ENCODE results near the gene TAF11L4. TPM values are rescaled to one million over a fixed set of nuclear protein-coding genes. Genes with fewer than 3 reads are reported as not detected.
A peak's percentile ranks its signal among the peaks of the same experiment; 100 is the strongest.
"Not testable (repeated sequence)": the region's sequence is repeated elsewhere in the genome, so short reads cannot be mapped to it uniquely, and the experiment has no call there.

Gene TAF11L4
- total RNA-seq (not detected), polyA plus RNA-seq (not detected), total RNA-seq (not detected)

DNA sequence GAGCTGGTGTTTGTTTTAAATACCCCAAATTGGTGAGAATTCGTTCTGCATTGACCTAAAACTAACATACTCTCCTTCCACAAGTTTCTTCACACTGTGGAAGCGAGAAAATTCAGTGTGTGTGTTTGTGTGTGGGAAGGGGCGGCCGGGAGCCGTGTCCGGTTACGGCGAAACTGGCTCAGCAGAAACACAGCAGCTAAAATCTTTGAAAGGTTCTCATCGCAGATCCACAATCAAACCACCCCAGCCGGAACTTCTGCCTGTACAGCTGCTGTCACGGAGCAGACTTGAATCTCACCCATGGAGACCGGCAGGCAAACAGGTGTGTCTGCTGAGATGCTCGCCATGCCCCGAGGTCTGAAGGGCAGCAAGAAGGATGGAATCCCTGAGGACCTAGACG, at the start of gene TAF11L4:
Gene TAF11L4, plus strand, starts transcription at position 301 of the 400 bp plus-strand sequence.
- intact Hi-C loops (cut with micrococcal nuclease); H3K36me3 Mint-ChIP-seq; H3K9me3 Mint-ChIP-seq: not testable (repeated sequence)

DNA sequence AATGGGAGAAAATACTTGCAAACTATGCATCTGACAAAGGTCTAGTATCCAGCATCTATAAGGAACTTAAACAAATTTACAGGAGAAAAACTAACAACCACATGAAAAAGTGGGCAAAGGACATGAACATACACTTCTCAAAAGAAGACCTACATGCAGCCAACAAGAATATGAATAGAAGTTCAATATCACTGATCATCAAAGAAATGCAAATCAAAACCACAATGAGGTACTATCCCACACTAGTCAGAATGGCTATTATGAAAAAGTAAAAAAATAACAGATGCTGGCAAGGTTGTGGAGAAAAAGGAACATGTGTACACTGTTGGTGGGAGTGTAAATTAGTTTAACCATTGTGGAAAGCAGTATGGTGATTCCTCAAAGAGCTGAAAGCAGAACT, 46.5 kb upstream of the TAF11L4 start:
- CTCF ChIA-PET; H3K4me3 ChIP-seq (ENCODE audit: low read length); POLR2A ChIA-PET; H3K27ac Mint-ChIP-seq; DNase-seq; H3K4me1 ChIP-seq (ENCODE audit: control insufficient read depth in 2 of 2, insufficient read depth in 2 of 2, low read length in 2 of 2); H3K27me3 ChIP-seq (ENCODE audit: control insufficient read depth in 2 of 2, insufficient read depth in 2 of 2, low read length in 2 of 2); H3K4me3 Mint-ChIP-seq; H3K9me3 ChIP-seq (ENCODE audit: control insufficient read depth in 2 of 3, low read length in 3 of 3); H3K36me3 Mint-ChIP-seq; H3K27me3 Mint-ChIP-seq; H3K36me3 ChIP-seq (ENCODE audit: control insufficient read depth in 2 of 3, insufficient read depth in 3 of 3, low read length in 3 of 3); intact Hi-C loops (cut with micrococcal nuclease); ATAC-seq; H3K27ac ChIP-seq (ENCODE audit: low read depth, low read length); H3K4me1 Mint-ChIP-seq; H3K9me3 Mint-ChIP-seq: not testable (repeated sequence)

More for the DNA sequence above, at the start of gene TAF11L4:
- H3K27ac ChIP-seq (ENCODE audit: low read depth, low read length); DNase-seq; H3K4me3 Mint-ChIP-seq; H3K36me3 ChIP-seq (ENCODE audit: control insufficient read depth in 2 of 3, insufficient read depth in 3 of 3, low read length in 3 of 3); POLR2A ChIA-PET; ATAC-seq; H3K4me3 ChIP-seq (ENCODE audit: low read length); H3K27me3 ChIP-seq (ENCODE audit: control insufficient read depth in 2 of 2, insufficient read depth in 2 of 2, low read length in 2 of 2); H3K4me1 Mint-ChIP-seq; H3K27ac Mint-ChIP-seq; H3K4me1 ChIP-seq (ENCODE audit: control insufficient read depth in 2 of 2, insufficient read depth in 2 of 2, low read length in 2 of 2); H3K27me3 Mint-ChIP-seq; CTCF ChIA-PET; H3K9me3 ChIP-seq (ENCODE audit: control insufficient read depth in 2 of 3, low read length in 3 of 3): not testable (repeated sequence)

DNA sequence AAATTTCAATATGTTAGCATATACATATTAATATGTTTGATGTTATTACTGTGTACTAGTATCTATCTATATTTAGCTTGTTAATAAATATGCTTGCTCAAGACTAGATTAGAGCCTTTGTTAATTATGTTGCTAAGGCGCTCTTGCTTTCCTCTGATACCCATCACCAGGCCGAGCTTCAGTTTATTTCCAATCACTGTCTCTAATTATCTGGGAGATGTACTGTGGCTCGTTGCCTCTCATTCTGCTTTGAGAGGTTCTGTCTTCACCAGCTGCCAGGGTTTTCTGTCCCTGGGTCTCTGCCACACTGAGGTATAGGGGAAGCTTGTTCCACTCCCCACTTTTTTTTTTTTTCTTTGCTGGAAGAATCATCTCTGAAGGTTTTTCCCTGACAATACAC, 44.6 kb upstream of the TAF11L4 start:
- no peak overlapping the region for H3K27ac ChIP-seq (ENCODE audit: low read depth, low read length)
- peak overlapping the region in 1 of 9 donors; percentile 32 for H3K27ac Mint-ChIP-seq
- peaks cover 0 to 3% (median 0%) of the 10 kb centered on the region in 5 donors for H3K27me3 Mint-ChIP-seq
- H3K9me3 ChIP-seq (ENCODE audit: control insufficient read depth in 2 of 3, low read length in 3 of 3), result no peaks in the 10 kb centered on the region
- H3K36me3 ChIP-seq (ENCODE audit: control insufficient read depth in 2 of 3, insufficient read depth in 3 of 3, low read length in 3 of 3), result no peaks in the 10 kb centered on the region
- no peak for ATAC-seq
- H3K36me3 Mint-ChIP-seq, result no peaks in the 10 kb centered on the region
- intact Hi-C loops (cut with micrococcal nuclease), result no loop called here
- no peaks in the 10 kb centered on the region for H3K4me1 ChIP-seq (ENCODE audit: control insufficient read depth in 2 of 2, insufficient read depth in 2 of 2, low read length in 2 of 2)
- no peaks in the 10 kb centered on the region for H3K27me3 ChIP-seq (ENCODE audit: control insufficient read depth in 2 of 2, insufficient read depth in 2 of 2, low read length in 2 of 2)
- H3K4me3 ChIP-seq (ENCODE audit: low read length), result no peak overlapping the region
- ChIA-PET CTCF (no interaction called here), POLR2A (no interaction called here)
- peaks cover 0 to 4% (median 0%) of the 10 kb centered on the region in 11 donors for H3K9me3 Mint-ChIP-seq
- no peaks in the 10 kb centered on the region for H3K4me1 Mint-ChIP-seq
- no peak overlapping the region for H3K4me3 Mint-ChIP-seq
- no peak for DNase-seq

DNA sequence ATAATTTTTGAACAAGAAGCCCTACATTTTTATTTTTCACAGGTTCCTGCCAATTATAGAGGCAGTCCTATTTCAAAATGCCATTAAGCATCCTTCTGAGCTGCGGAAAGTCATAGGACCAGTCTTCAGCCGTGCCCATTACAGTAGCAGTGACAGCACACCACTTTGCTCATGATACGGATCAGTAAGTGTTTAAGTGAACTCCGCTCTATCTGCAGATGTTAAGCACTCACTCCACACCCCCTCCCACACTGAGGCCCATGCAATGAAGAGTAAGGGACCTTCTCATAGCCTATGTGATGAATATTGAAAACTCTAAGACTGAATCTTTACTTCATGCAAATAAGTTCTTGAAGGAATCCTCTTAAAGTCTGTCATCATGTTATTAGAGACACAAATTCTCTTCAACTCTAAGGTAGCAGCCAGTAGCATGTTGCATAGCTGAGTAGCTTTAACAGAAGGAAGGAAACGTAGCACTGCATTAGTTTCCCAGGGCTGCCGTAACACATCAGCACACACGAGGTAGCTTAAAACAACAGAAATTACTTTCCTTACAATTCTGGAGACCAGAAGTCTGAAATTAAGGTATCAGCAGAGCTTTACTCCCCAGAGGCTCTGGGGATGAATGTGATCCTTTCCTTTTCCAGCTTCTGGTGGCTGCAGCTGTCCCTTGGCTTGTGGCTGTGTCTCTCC, 43.9 kb upstream of the TAF11L4 start:
- ATAC-seq, result no peak
- ChIA-PET POLR2A (no interaction called here), CTCF (no interaction called here)
- H3K9me3 Mint-ChIP-seq, result peaks cover 0 to 3% (median 0%) of the 10 kb centered on the region in 11 donors
- H3K36me3 ChIP-seq (ENCODE audit: control insufficient read depth in 2 of 3, insufficient read depth in 3 of 3, low read length in 3 of 3), result no peaks in the 10 kb centered on the region
- no peaks in the 10 kb centered on the region for H3K4me1 Mint-ChIP-seq
- DNase-seq, result no peak
- intact Hi-C loops (cut with micrococcal nuclease), result no loop called here
- peaks cover 0 to 3% (median 0%) of the 10 kb centered on the region in 5 donors for H3K27me3 Mint-ChIP-seq
- no peaks in the 10 kb centered on the region for H3K36me3 Mint-ChIP-seq
- H3K4me3 Mint-ChIP-seq, result no peak overlapping the region
- H3K27ac ChIP-seq (ENCODE audit: low read depth, low read length), result no peak overlapping the region
- no peak overlapping the region for H3K4me3 ChIP-seq (ENCODE audit: low read length)
- H3K4me1 ChIP-seq (ENCODE audit: control insufficient read depth in 2 of 2, insufficient read depth in 2 of 2, low read length in 2 of 2), result no peaks in the 10 kb centered on the region
- no peaks in the 10 kb centered on the region for H3K9me3 ChIP-seq (ENCODE audit: control insufficient read depth in 2 of 3, low read length in 3 of 3)
- H3K27ac Mint-ChIP-seq, result no peak overlapping the region
- no peaks in the 10 kb centered on the region for H3K27me3 ChIP-seq (ENCODE audit: control insufficient read depth in 2 of 2, insufficient read depth in 2 of 2, low read length in 2 of 2)

DNA sequence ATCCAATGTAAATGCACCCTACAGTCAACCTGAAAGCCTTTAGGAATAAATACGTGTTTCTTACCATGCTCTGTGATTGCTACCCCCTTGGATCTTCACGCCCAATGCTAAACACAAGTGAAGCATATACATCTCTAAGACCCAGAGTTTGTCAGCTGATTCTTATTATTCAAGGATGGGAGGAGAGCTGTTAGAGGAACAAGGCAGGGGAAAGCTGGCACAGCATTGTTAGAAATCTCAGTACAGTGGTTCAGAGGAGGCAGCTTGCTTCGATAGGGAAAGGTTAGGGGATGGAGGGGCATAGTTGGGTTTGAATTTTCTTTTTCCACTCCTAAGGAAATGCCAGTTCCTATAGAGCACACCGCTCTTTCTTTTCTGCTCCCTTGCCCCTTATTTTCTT, 40.2 kb upstream of the TAF11L4 start:
- H3K36me3 Mint-ChIP-seq, result no peaks in the 10 kb centered on the region
- POLR2A ChIA-PET, result no interaction called here
- DNase-seq, result no peak

DNA sequence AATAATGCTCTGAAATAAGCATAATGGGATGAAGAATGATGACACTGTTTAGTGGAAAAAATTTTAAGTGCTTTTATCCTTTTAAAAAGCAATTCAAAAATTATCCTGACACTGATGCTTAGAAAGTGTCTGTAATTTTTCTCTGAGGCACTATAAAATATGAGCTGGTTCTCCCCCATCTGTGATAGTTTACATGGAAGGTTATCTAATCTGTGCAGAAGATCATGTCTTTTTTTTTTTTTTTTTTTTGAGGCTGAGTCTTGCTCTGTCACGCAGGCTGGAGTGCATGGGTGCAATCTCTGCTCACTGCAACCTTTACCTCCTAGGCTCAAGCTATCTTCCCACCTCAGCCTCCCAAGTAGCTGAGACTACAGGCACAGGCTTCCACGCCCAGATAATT, 38.8 kb upstream of the TAF11L4 start:
- POLR2A ChIA-PET, result no interaction called here
- intact Hi-C loops (cut with micrococcal nuclease), result no loop called here
- no peaks in the 10 kb centered on the region for H3K36me3 ChIP-seq (ENCODE audit: control insufficient read depth in 2 of 3, insufficient read depth in 3 of 3, low read length in 3 of 3)

More for the DNA sequence above, 40.2 kb upstream of the TAF11L4 start:
- ATAC-seq, result no peak
- intact Hi-C loops (cut with micrococcal nuclease), result no loop called here
- Histone ChIP-seq H3K36me3 (ENCODE audit: control insufficient read depth in 2 of 3, insufficient read depth in 3 of 3, low read length in 3 of 3) (no peaks in the 10 kb centered on the region), H3K27ac (ENCODE audit: low read depth, low read length) (no peak overlapping the region), H3K9me3 (ENCODE audit: control insufficient read depth in 2 of 3, low read length in 3 of 3) (no peaks in the 10 kb centered on the region), H3K4me3 (ENCODE audit: low read length) (no peak overlapping the region), H3K27me3 (ENCODE audit: control insufficient read depth in 2 of 2, insufficient read depth in 2 of 2, low read length in 2 of 2) (no peaks in the 10 kb centered on the region), H3K4me1 (ENCODE audit: control insufficient read depth in 2 of 2, insufficient read depth in 2 of 2, low read length in 2 of 2) (no peaks in the 10 kb centered on the region)
- Mint-ChIP-seq H3K4me3 (no peak overlapping the region), H3K27me3 (peaks cover 0 to 3% (median 0%) of the 10 kb centered on the region in 5 donors), H3K27ac (no peak overlapping the region), H3K4me1 (no peaks in the 10 kb centered on the region), H3K9me3 (peaks cover 0 to 6% (median 0%) of the 10 kb centered on the region in 11 donors)
- CTCF ChIA-PET, result no interaction called here

DNA sequence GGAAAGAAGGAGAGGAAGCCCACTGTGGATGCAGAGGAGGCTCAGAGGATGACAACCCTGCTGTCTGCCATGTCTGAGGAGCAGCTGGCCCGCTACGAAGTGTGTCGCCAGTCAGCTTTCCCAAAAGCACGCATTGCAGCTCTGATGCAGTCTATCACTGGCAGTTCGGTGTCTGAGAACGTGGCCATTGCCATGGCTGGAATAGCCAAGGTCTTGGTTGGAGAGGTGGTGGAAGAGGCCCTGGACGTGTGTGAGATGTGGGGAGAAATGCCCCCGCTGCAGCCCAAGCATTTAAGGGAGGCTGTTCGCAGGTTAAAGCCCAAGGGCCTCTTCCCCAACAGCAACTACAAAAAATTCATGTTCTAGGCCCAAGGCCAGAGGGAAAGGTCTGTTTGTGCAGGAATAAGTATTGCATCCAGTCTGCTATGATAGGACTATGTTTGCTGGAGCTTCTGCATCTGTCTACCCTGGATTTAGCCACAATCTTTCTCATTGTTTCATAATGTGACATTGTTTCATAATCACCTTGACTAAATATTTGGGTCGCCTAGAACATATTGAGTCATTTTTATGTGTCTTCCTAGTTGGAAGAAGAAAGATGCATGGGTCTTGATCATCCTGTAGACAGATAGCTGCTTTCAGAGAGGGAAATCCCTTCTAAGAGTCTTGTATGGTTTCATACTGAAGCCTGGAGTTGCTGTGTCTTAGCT, 35.0 kb upstream of the TAF11L4 start:
- CTCF ChIA-PET, POLR2A ChIA-PET, H3K4me3 Mint-ChIP-seq: not testable (repeated sequence)

More for the DNA sequence above, 38.8 kb upstream of the TAF11L4 start:
- peaks cover 0 to 6% (median 0%) of the 10 kb centered on the region in 11 donors for H3K9me3 Mint-ChIP-seq
- no peak overlapping the region for H3K27ac Mint-ChIP-seq
- Histone ChIP-seq H3K27ac (ENCODE audit: low read depth, low read length) (no peak overlapping the region), H3K9me3 (ENCODE audit: control insufficient read depth in 2 of 3, low read length in 3 of 3) (no peaks in the 10 kb centered on the region), H3K27me3 (ENCODE audit: control insufficient read depth in 2 of 2, insufficient read depth in 2 of 2, low read length in 2 of 2) (no peaks in the 10 kb centered on the region), H3K4me1 (ENCODE audit: control insufficient read depth in 2 of 2, insufficient read depth in 2 of 2, low read length in 2 of 2) (no peaks in the 10 kb centered on the region), H3K4me3 (ENCODE audit: low read length) (no peak overlapping the region)
- H3K4me3 Mint-ChIP-seq, result no peak overlapping the region
- DNase-seq, result no peak
- no peak for ATAC-seq
- CTCF ChIA-PET, result no interaction called here
- no peaks in the 10 kb centered on the region for H3K36me3 Mint-ChIP-seq
- peaks cover 0 to 3% (median 0%) of the 10 kb centered on the region in 5 donors for H3K27me3 Mint-ChIP-seq
- no peaks in the 10 kb centered on the region for H3K4me1 Mint-ChIP-seq

More for the DNA sequence above, 35.0 kb upstream of the TAF11L4 start:
- H3K36me3 Mint-ChIP-seq; H3K27ac Mint-ChIP-seq; H3K36me3 ChIP-seq (ENCODE audit: control insufficient read depth in 2 of 3, insufficient read depth in 3 of 3, low read length in 3 of 3); ATAC-seq; H3K4me1 Mint-ChIP-seq; H3K27ac ChIP-seq (ENCODE audit: low read depth, low read length); DNase-seq; H3K9me3 Mint-ChIP-seq; H3K4me1 ChIP-seq (ENCODE audit: control insufficient read depth in 2 of 2, insufficient read depth in 2 of 2, low read length in 2 of 2); H3K27me3 ChIP-seq (ENCODE audit: control insufficient read depth in 2 of 2, insufficient read depth in 2 of 2, low read length in 2 of 2); H3K27me3 Mint-ChIP-seq; H3K4me3 ChIP-seq (ENCODE audit: low read length); H3K9me3 ChIP-seq (ENCODE audit: control insufficient read depth in 2 of 3, low read length in 3 of 3); intact Hi-C loops (cut with micrococcal nuclease): not testable (repeated sequence)
